ENCODE results near the gene STK32B. TPM values are rescaled to one million over a fixed set of nuclear protein-coding genes. Genes with fewer than 3 reads are reported as not detected.

Gene STK32B
- total and polyA plus RNA-seq, 2 donors (not counting 1 experiment from before 2014, with no cell fraction given), result 0.22 to 0.30 TPM

GRCh38 chr4:5366421-5366820 is 315.1 kb downstream of the STK32B start:
- no peaks in the 10 kb centered on the region for H3K4me1 Mint-ChIP-seq
- no peak overlapping the region for H3K4me3 ChIP-seq (ENCODE audit: control extremely low read depth in 1 of 5, extremely low read depth in 1 of 5, insufficient read depth in 1 of 5, low read depth in 2 of 5, low read length in 4 of 5)
- H3K27me3 Mint-ChIP-seq, result no peaks in the 10 kb centered on the region
- H4K20me1 ChIP-seq (ENCODE audit: control insufficient read depth, insufficient read depth, low read length, poor library complexity, severe bottlenecking), result no peaks in the 10 kb centered on the region
- ChIA-PET POLR2A (no interaction called here), CTCF (no interaction called here)
- H3K79me2 ChIP-seq (ENCODE audit: control insufficient read depth, insufficient read depth, low read length), result no peaks in the 10 kb centered on the region
- TF ChIP-seq, protein P1, sequence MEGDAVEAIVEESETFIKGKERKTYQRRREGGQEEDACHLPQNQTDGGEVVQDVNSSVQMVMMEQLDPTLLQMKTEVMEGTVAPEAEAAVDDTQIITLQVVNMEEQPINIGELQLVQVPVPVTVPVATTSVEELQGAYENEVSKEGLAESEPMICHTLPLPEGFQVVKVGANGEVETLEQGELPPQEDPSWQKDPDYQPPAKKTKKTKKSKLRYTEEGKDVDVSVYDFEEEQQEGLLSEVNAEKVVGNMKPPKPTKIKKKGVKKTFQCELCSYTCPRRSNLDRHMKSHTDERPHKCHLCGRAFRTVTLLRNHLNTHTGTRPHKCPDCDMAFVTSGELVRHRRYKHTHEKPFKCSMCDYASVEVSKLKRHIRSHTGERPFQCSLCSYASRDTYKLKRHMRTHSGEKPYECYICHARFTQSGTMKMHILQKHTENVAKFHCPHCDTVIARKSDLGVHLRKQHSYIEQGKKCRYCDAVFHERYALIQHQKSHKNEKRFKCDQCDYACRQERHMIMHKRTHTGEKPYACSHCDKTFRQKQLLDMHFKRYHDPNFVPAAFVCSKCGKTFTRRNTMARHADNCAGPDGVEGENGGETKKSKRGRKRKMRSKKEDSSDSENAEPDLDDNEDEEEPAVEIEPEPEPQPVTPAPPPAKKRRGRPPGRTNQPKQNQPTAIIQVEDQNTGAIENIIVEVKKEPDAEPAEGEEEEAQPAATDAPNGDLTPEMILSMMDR (IDR thresholded peaks at IDR 0.05), result no peak
- TF ChIP-seq EZH2 (IDR thresholded peaks at IDR 0.05; ENCODE audit: borderline replicate concordance, insufficient read depth, low read depth, low read length, poor library complexity, severe bottlenecking), result no peak
- no peak overlapping the region for H3K27ac Mint-ChIP-seq
- ATAC-seq (ENCODE audit: low read depth), result no peak
- intact Hi-C loops (cut with micrococcal nuclease), result no loop called here
- 88% methylated on average over 5 of the region's 6 CpGs for WGBS (ENCODE audit: insufficient coverage)
- H3K27ac ChIP-seq (ENCODE audit: low read length in 2 of 2), result no peak overlapping the region
- H3K9me3 Mint-ChIP-seq (ENCODE audit: insufficient read depth), result no peaks in the 10 kb centered on the region
- H3K27me3 ChIP-seq (replicated peaks in 1 of 4; ENCODE audit: control extremely low read depth in 1 of 4, control insufficient read depth in 3 of 4, insufficient read depth in 4 of 4, low read length in 3 of 4), result no peaks in the 10 kb centered on the region
- no peak overlapping the region for H3K4me2 ChIP-seq (replicated peaks; ENCODE audit: low read depth, low read length, poor library complexity, severe bottlenecking)
- H3K9me3 ChIP-seq (ENCODE audit: control extremely low read depth in 1 of 3, control insufficient read depth in 2 of 3, insufficient read depth in 1 of 3, low read length in 2 of 3), result no peaks in the 10 kb centered on the region
- no peak overlapping the region for H3K9ac ChIP-seq (ENCODE audit: low read length)
- DNase-seq, result no peak
- no peak overlapping the region for H2AFZ ChIP-seq (ENCODE audit: insufficient read depth, low read depth, low read length, poor library complexity, severe bottlenecking)
- no peak overlapping the region for H3K4me3 Mint-ChIP-seq
- no peaks in the 10 kb centered on the region for H3K36me3 ChIP-seq (replicated peaks in 1 of 2; ENCODE audit: control extremely low read depth in 1 of 2, control insufficient read depth in 1 of 2, extremely low read depth in 1 of 2, insufficient read depth in 2 of 2, low read length in 1 of 2)
- H3K4me1 ChIP-seq (ENCODE audit: control insufficient read depth in 2 of 2, insufficient read depth in 2 of 2, low read length in 2 of 2), result no peaks in the 10 kb centered on the region

GRCh38 chr4:5368426-5368825 is 317.1 kb downstream of the STK32B start:
- ATAC-seq (ENCODE audit: low read depth), result no peak
- CTCF ChIA-PET, result no interaction called here

More at GRCh38 chr4:5368426-5368825, 317.1 kb downstream of the STK32B start:
- POLR2A ChIA-PET, result no interaction called here
- Histone ChIP-seq H3K4me1 (ENCODE audit: control insufficient read depth in 2 of 2, insufficient read depth in 2 of 2, low read length in 2 of 2) (no peaks in the 10 kb centered on the region), H3K27ac (ENCODE audit: low read length in 2 of 2) (no peak overlapping the region), H3K36me3 (replicated peaks in 1 of 2; ENCODE audit: control extremely low read depth in 1 of 2, control insufficient read depth in 1 of 2, extremely low read depth in 1 of 2, insufficient read depth in 2 of 2, low read length in 1 of 2) (no peaks in the 10 kb centered on the region), H4K20me1 (ENCODE audit: control insufficient read depth, insufficient read depth, low read length, poor library complexity, severe bottlenecking) (no peaks in the 10 kb centered on the region), H3K79me2 (ENCODE audit: control insufficient read depth, insufficient read depth, low read length) (no peaks in the 10 kb centered on the region), H3K4me3 (ENCODE audit: control extremely low read depth in 1 of 5, extremely low read depth in 1 of 5, insufficient read depth in 1 of 5, low read depth in 2 of 5, low read length in 4 of 5) (no peak overlapping the region), H3K27me3 (replicated peaks in 1 of 4; ENCODE audit: control extremely low read depth in 1 of 4, control insufficient read depth in 3 of 4, insufficient read depth in 4 of 4, low read length in 3 of 4) (no peaks in the 10 kb centered on the region), H3K9me3 (ENCODE audit: control extremely low read depth in 1 of 3, control insufficient read depth in 2 of 3, insufficient read depth in 1 of 3, low read length in 2 of 3) (no peaks in the 10 kb centered on the region), H3K9ac (ENCODE audit: low read length) (no peak overlapping the region), H2AFZ (ENCODE audit: insufficient read depth, low read depth, low read length, poor library complexity, severe bottlenecking) (no peak overlapping the region), H3K4me2 (replicated peaks; ENCODE audit: low read depth, low read length, poor library complexity, severe bottlenecking) (no peak overlapping the region)
- Mint-ChIP-seq H3K27me3 (no peaks in the 10 kb centered on the region), H3K9me3 (ENCODE audit: insufficient read depth) (no peaks in the 10 kb centered on the region), H3K4me3 (no peak overlapping the region), H3K27ac (no peak overlapping the region), H3K4me1 (no peaks in the 10 kb centered on the region)
- DNase-seq, result no peak
- intact Hi-C loops (cut with micrococcal nuclease), result no loop called here
- WGBS (ENCODE audit: insufficient coverage), result 57% methylated on average over 1 of the region's 3 CpGs
- no peak for TF ChIP-seq EZH2 (IDR thresholded peaks at IDR 0.05; ENCODE audit: borderline replicate concordance, insufficient read depth, low read depth, low read length, poor library complexity, severe bottlenecking)
- TF ChIP-seq, protein P1 (IDR thresholded peaks at IDR 0.05), result no peak
